GM12872 (cell line): Measurements from ENCODE around the gene KCNE3.

ENCODE experiments used
- CTCF ChIP-seq: IDR thresholded peaks from 3 replicates; pipeline ENCODE4 v1.5.1; 2011; ENCODE audit warnings: low read depth, mild to moderate bottlenecking, low read length, moderate library complexity; ENCODE audit not compliant: insufficient read depth

KCNE3 gene

GRCh38 chr11:74493791-74494630 lies 26.7 kb upstream of the KCNE3 start:
- TF ChIP-seq CTCF = no peak

GRCh38 chr11:74492974-74493790 lies 25.8 kb upstream of the KCNE3 start, which contains the start of gene LIPT2:
Gene LIPT2 (minus strand): TSS chr11:74493724. CDS start chr11:74493703, 21 bp downstream.
- TF ChIP-seq CTCF = no peak

- no peak for TF ChIP-seq CTCF
Measured at GRCh38 chr11:74492084-74492483, 24.7 kb upstream of the KCNE3 start.

- TF ChIP-seq CTCF = no peak
Measured at GRCh38 chr11:74490941-74491340, 23.6 kb upstream of the KCNE3 start.

- TF ChIP-seq CTCF = peak; percentile 53
Measured at GRCh38 chr11:74487875-74488274, 20.5 kb upstream of the KCNE3 start.

GRCh38 chr11:74485868-74486267 lies 18.5 kb upstream of the KCNE3 start:
- no peak for TF ChIP-seq CTCF

- no peak for TF ChIP-seq CTCF
Measured at GRCh38 chr11:74480688-74481417, 13.5 kb upstream of the KCNE3 start.
